Measurements from ENCODE around the gene ARHGAP15.

- TF ChIP-seq, protein P1, sequence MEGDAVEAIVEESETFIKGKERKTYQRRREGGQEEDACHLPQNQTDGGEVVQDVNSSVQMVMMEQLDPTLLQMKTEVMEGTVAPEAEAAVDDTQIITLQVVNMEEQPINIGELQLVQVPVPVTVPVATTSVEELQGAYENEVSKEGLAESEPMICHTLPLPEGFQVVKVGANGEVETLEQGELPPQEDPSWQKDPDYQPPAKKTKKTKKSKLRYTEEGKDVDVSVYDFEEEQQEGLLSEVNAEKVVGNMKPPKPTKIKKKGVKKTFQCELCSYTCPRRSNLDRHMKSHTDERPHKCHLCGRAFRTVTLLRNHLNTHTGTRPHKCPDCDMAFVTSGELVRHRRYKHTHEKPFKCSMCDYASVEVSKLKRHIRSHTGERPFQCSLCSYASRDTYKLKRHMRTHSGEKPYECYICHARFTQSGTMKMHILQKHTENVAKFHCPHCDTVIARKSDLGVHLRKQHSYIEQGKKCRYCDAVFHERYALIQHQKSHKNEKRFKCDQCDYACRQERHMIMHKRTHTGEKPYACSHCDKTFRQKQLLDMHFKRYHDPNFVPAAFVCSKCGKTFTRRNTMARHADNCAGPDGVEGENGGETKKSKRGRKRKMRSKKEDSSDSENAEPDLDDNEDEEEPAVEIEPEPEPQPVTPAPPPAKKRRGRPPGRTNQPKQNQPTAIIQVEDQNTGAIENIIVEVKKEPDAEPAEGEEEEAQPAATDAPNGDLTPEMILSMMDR (IDR thresholded peaks at IDR 0.05) = no peak
- no peak for TF ChIP-seq POLR2A (IDR thresholded peaks at IDR 0.05)
Measured at GRCh38 chr2:143442193-143442592, 313.0 kb downstream of the ARHGAP15 start.

All from adrenal gland (tissue), 5 donors.